DND-41 (cell line): ENCODE measurements around the gene ZDHHC14.

ENCODE experiments used
- ATAC-seq: fragments of 200-7000 bp; cut with Tn5 transposase; 3 replicates; pipeline ENCODE4 v1.9.1; 2021; ENCODE audit warnings: low read depth; ENCODE audit not compliant: insufficient read depth
- DNase-seq: peaks from one replicate; pipeline ENCODE4 v3.0.0-alpha.2; 2020
- H2AFZ ChIP-seq: 2 replicates; pipeline ENCODE4 v1.6.0; 2012; ENCODE audit warnings: low read depth, low read length
- H3K27ac ChIP-seq: 2 replicates; pipeline ENCODE4 v1.5.1; 2012; ENCODE audit warnings: low read length, inconsistent platforms
- H3K27me3 ChIP-seq: fragments of 200-600 bp; sonication (generic); 2 replicates; pipeline ENCODE4 v1.6.0; 2012; ENCODE audit warnings: low read length, mild to moderate bottlenecking, inconsistent platforms; ENCODE audit not compliant: insufficient read depth, poor library complexity
- H3K36me3 ChIP-seq: 2 replicates; pipeline ENCODE4 v1.5.1; 2012; ENCODE audit warnings: low read length, inconsistent platforms; ENCODE audit not compliant: insufficient read depth
- H3K4me1 ChIP-seq: 2 replicates; pipeline ENCODE4 v1.5.1; 2012; ENCODE audit warnings: mild to moderate bottlenecking, low read length; ENCODE audit not compliant: insufficient read depth
- H3K4me2 ChIP-seq: 2 replicates; pipeline ENCODE4 v1.6.0; 2012; ENCODE audit warnings: mild to moderate bottlenecking, moderate library complexity, low read length, inconsistent platforms; ENCODE audit not compliant: insufficient read depth
- H3K4me3 ChIP-seq, 2 experiments: fragments of 200-600 bp in 1 of 2; shearing (Covaris generic) in 1 of 2; 2 replicates each; pipeline ENCODE4 v1.5.1; 2012 to 2016; ENCODE audit warnings: inconsistent platforms in 2 of 2, low read length in 2 of 2, mild to moderate bottlenecking in 2 of 2, low read depth in 1 of 2, moderate library complexity in 1 of 2
- H3K79me2 ChIP-seq: 2 replicates; pipeline ENCODE4 v1.6.0; 2012; ENCODE audit warnings: low read length, inconsistent platforms; ENCODE audit not compliant: insufficient read depth
- H3K9ac ChIP-seq: 2 replicates; pipeline ENCODE4 v1.6.0; 2012; ENCODE audit warnings: low read depth, mild to moderate bottlenecking, inconsistent platforms, low read length, moderate library complexity
- H3K9me3 ChIP-seq: 2 replicates; pipeline ENCODE4 v1.5.1; 2012; ENCODE audit warnings: low read length, moderate library complexity, mild to moderate bottlenecking, inconsistent platforms; ENCODE audit not compliant: insufficient read depth, severe bottlenecking
- H4K20me1 ChIP-seq: 2 replicates; pipeline ENCODE4 v1.6.0; 2012; ENCODE audit warnings: low read length; ENCODE audit not compliant: insufficient read depth
- EZH2 ChIP-seq: IDR thresholded peaks from 3 replicates; pipeline ENCODE4 v1.6.1; 2012; ENCODE audit warnings: borderline replicate concordance, low read depth, mild to moderate bottlenecking, moderate library complexity, low read length, inconsistent platforms; ENCODE audit not compliant: severe bottlenecking
- TF ChIP-seq, protein P1 (sequence below): IDR thresholded peaks from 2 replicates; pipeline ENCODE4 v1.5.1; 2012; ENCODE audit warnings: borderline replicate concordance, low read length, moderate library complexity, mild to moderate bottlenecking; ENCODE audit not compliant: poor library complexity, severe bottlenecking; ENCODE audit errors: extremely low read depth

Gene ZDHHC14

GRCh38 chr6:157610451-157610999, 229.5 kb downstream of the ZDHHC14 start:
- Histone ChIP-seq H4K20me1 (no peaks in the 10 kb centered on the region), H3K4me2 (no peak overlapping the region), H3K9me3 (no peaks in the 10 kb centered on the region), H3K4me1 (no peaks in the 10 kb centered on the region), H3K79me2 (no peaks in the 10 kb centered on the region), H3K9ac (no peak overlapping the region), H3K27me3 (peaks cover 6% of the 10 kb centered on the region), H3K36me3 (no peaks in the 10 kb centered on the region), H3K27ac (no peak overlapping the region), H3K4me3 (no peak overlapping the region), H2AFZ (no peak overlapping the region)
- DNase-seq: no peak
- no peak for TF ChIP-seq EZH2
- TF ChIP-seq, protein P1, sequence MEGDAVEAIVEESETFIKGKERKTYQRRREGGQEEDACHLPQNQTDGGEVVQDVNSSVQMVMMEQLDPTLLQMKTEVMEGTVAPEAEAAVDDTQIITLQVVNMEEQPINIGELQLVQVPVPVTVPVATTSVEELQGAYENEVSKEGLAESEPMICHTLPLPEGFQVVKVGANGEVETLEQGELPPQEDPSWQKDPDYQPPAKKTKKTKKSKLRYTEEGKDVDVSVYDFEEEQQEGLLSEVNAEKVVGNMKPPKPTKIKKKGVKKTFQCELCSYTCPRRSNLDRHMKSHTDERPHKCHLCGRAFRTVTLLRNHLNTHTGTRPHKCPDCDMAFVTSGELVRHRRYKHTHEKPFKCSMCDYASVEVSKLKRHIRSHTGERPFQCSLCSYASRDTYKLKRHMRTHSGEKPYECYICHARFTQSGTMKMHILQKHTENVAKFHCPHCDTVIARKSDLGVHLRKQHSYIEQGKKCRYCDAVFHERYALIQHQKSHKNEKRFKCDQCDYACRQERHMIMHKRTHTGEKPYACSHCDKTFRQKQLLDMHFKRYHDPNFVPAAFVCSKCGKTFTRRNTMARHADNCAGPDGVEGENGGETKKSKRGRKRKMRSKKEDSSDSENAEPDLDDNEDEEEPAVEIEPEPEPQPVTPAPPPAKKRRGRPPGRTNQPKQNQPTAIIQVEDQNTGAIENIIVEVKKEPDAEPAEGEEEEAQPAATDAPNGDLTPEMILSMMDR: no peak
- ATAC-seq: no peak

- H3K4me3 ChIP-seq: no peak overlapping the region
- H3K4me2 ChIP-seq: no peak overlapping the region
- no peak overlapping the region for H2AFZ ChIP-seq
- no peaks in the 10 kb centered on the region for H3K79me2 ChIP-seq
- no peak for DNase-seq
- no peaks in the 10 kb centered on the region for H3K4me1 ChIP-seq
- no peak for TF ChIP-seq EZH2
- TF ChIP-seq, protein P1: no peak
- no peak overlapping the region for H3K27ac ChIP-seq
- H3K9me3 ChIP-seq: no peaks in the 10 kb centered on the region
- H3K36me3 ChIP-seq: no peaks in the 10 kb centered on the region
- no peak for ATAC-seq
- H3K27me3 ChIP-seq: peaks cover 5% of the 10 kb centered on the region
- no peak overlapping the region for H3K9ac ChIP-seq
- H4K20me1 ChIP-seq: no peaks in the 10 kb centered on the region
Measured at GRCh38 chr6:157611406-157611805, 230.4 kb downstream of the ZDHHC14 start.

GRCh38 chr6:157613011-157613522, 232.1 kb downstream of the ZDHHC14 start:
- ATAC-seq (no peak), DNase-seq (no peak)
- H3K9ac ChIP-seq: no peak overlapping the region
- no peak overlapping the region for H3K4me2 ChIP-seq
- no peaks in the 10 kb centered on the region for H3K79me2 ChIP-seq
- H3K4me3 ChIP-seq: no peak overlapping the region
- H2AFZ ChIP-seq: no peak overlapping the region
- no peaks in the 10 kb centered on the region for H3K36me3 ChIP-seq
- H4K20me1 ChIP-seq: no peaks in the 10 kb centered on the region
- H3K27me3 ChIP-seq: no peaks in the 10 kb centered on the region
- H3K9me3 ChIP-seq: no peaks in the 10 kb centered on the region
- H3K27ac ChIP-seq: no peak overlapping the region
- TF ChIP-seq, protein P1: no peak
- TF ChIP-seq EZH2: no peak
- no peaks in the 10 kb centered on the region for H3K4me1 ChIP-seq
